Astrocyte (in vitro differentiated cells and primary cell): ENCODE data around the gene SRD5A1.

ENCODE experiments used
- CTCF ChIP-seq: IDR thresholded peaks from 2 replicates; pipeline ENCODE4 v1.5.1; 2011; ENCODE audit warnings: low read depth, mild to moderate bottlenecking, inconsistent platforms, low read length, moderate library complexity; ENCODE audit not compliant: insufficient read depth
- EZH2 ChIP-seq: IDR thresholded peaks from 2 replicates; pipeline ENCODE4 v1.6.1; 2012; ENCODE audit warnings: mild to moderate bottlenecking, low read length, inconsistent platforms; ENCODE audit not compliant: insufficient read depth

DNA sequence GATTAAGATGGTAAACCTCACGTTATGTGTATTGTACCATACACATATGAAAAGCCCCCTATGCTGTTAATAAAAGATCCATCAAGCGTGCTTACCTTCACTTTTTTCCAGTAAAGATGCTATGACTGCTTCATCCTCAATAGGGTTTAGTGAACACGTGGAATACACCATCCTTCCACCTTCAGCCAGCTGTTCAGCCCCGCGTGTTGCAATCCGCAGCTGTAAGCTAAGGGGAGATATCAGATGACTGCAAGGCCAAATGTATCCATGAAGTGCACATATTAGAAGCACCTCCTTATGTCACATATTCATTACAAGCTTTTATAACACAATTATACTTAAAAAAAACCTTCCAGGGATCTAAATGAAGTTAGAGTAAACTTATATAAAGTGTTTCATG, 16.6 kb upstream of the SRD5A1 start:
- no peak for TF ChIP-seq CTCF
- no peak for TF ChIP-seq EZH2
